Measurements from ENCODE around the gene DYNLT1. TPM values are rescaled to one million over a fixed set of nuclear protein-coding genes. Genes with fewer than 3 reads are reported as not detected.
"Not testable (repeated sequence)": the region's sequence is repeated elsewhere in the genome, so short reads cannot be mapped to it uniquely, and the experiment has no call there.

DYNLT1 gene
- total and polyA plus RNA-seq, 2 experiments from 2014 or later, result 82.6 to 219 TPM

- no peaks in the 10 kb centered on the region for H3K79me2 ChIP-seq
- H3K27me3 ChIP-seq, result no peaks in the 10 kb centered on the region
- no peak overlapping the region for H3K4me3 ChIP-seq
- H4K20me1 ChIP-seq (ENCODE audit: insufficient read depth, poor library complexity, severe bottlenecking), result no peaks in the 10 kb centered on the region
- no peaks in the 10 kb centered on the region for H3K36me3 ChIP-seq (replicated peaks; ENCODE audit: insufficient read depth, low read depth)
- H3K4me2 ChIP-seq, result no peak overlapping the region
- no peak overlapping the region for H3K27ac ChIP-seq
- no peaks in the 10 kb centered on the region for H3K9me3 ChIP-seq (ENCODE audit: low read depth)
- no peak overlapping the region for H2AFZ ChIP-seq
- H3K9me2 ChIP-seq (replicated peaks; ENCODE audit: insufficient read depth), result no peaks in the 10 kb centered on the region
- no peak for DNase-seq (ENCODE audit: low spot score)
- no peak for TF ChIP-seq EZH2 (IDR thresholded peaks at IDR 0.05; ENCODE audit: borderline replicate concordance)
- TF ChIP-seq EZH2phosphoT487 (IDR thresholded peaks at IDR 0.05; ENCODE audit: low read depth, severe bottlenecking, unreplicated experiment), result no peak
- H3K4me1 ChIP-seq (ENCODE audit: insufficient read depth), result no peaks in the 10 kb centered on the region
- WGBS (ENCODE audit: low lambda C conversion rate, missing lambda C conversion rate), result 97% methylated on average over 5 of the region's 5 CpGs
Observed at GRCh38 chr6:158684311-158684710, 39.8 kb upstream of the DYNLT1 start.

- H3K4me2 ChIP-seq, result no peak overlapping the region
- TF ChIP-seq CTCF (IDR thresholded peaks at IDR 0.05; ENCODE audit: poor library complexity), result no peak
- TF ChIP-seq EZH2 (IDR thresholded peaks at IDR 0.05; ENCODE audit: borderline replicate concordance), result no peak
- TF ChIP-seq EZH2phosphoT487 (IDR thresholded peaks at IDR 0.05; ENCODE audit: low read depth, severe bottlenecking, unreplicated experiment), result no peak
- H3K4me1 ChIP-seq (ENCODE audit: insufficient read depth), result no peaks in the 10 kb centered on the region
- H4K20me1 ChIP-seq (ENCODE audit: insufficient read depth, poor library complexity, severe bottlenecking), result no peaks in the 10 kb centered on the region
- H3K27ac ChIP-seq, result no peak overlapping the region
- WGBS (ENCODE audit: low lambda C conversion rate, missing lambda C conversion rate), result 92% methylated on average over 6 of the region's 6 CpGs
- no peak for DNase-seq (ENCODE audit: low spot score)
- H3K36me3 ChIP-seq (replicated peaks; ENCODE audit: insufficient read depth, low read depth), result no peaks in the 10 kb centered on the region
- no peak overlapping the region for H2AFZ ChIP-seq
- no peaks in the 10 kb centered on the region for H3K9me3 ChIP-seq (ENCODE audit: low read depth)
- no peaks in the 10 kb centered on the region for H3K27me3 ChIP-seq
- H3K79me2 ChIP-seq, result no peaks in the 10 kb centered on the region
- no peaks in the 10 kb centered on the region for H3K9me2 ChIP-seq (replicated peaks; ENCODE audit: insufficient read depth)
- no peak overlapping the region for H3K4me3 ChIP-seq
Observed at GRCh38 chr6:158680481-158680880, 35.9 kb upstream of the DYNLT1 start.

GRCh38 chr6:158680015-158680414 lies 35.5 kb upstream of the DYNLT1 start:
- 80% methylated on average over 2 of the region's 2 CpGs for WGBS (ENCODE audit: low lambda C conversion rate, missing lambda C conversion rate)
- Histone ChIP-seq H2AFZ (no peak overlapping the region), H3K9me3 (ENCODE audit: low read depth) (no peaks in the 10 kb centered on the region), H3K36me3 (replicated peaks; ENCODE audit: insufficient read depth, low read depth) (no peaks in the 10 kb centered on the region), H3K4me3 (no peak overlapping the region), H3K79me2 (no peaks in the 10 kb centered on the region), H3K9me2 (replicated peaks; ENCODE audit: insufficient read depth) (no peaks in the 10 kb centered on the region), H3K4me2 (no peak overlapping the region), H3K4me1 (ENCODE audit: insufficient read depth) (no peaks in the 10 kb centered on the region), H3K27ac (no peak overlapping the region), H4K20me1 (ENCODE audit: insufficient read depth, poor library complexity, severe bottlenecking) (no peaks in the 10 kb centered on the region), H3K27me3 (no peaks in the 10 kb centered on the region)
- DNase-seq (ENCODE audit: low spot score), result no peak
- TF ChIP-seq EZH2 (IDR thresholded peaks at IDR 0.05; ENCODE audit: borderline replicate concordance), result no peak
- TF ChIP-seq EZH2phosphoT487 (IDR thresholded peaks at IDR 0.05; ENCODE audit: low read depth, severe bottlenecking, unreplicated experiment), result no peak
- TF ChIP-seq CTCF (IDR thresholded peaks at IDR 0.05; ENCODE audit: poor library complexity), result no peak

- H3K36me3 ChIP-seq (replicated peaks; ENCODE audit: insufficient read depth, low read depth), result no peaks in the 10 kb centered on the region
- 88% methylated on average over 11 of the region's 11 CpGs for WGBS (ENCODE audit: low lambda C conversion rate, missing lambda C conversion rate)
- no peaks in the 10 kb centered on the region for H4K20me1 ChIP-seq (ENCODE audit: insufficient read depth, poor library complexity, severe bottlenecking)
- H2AFZ ChIP-seq, result no peak overlapping the region
- no peak overlapping the region for H3K27ac ChIP-seq
- no peak for DNase-seq (ENCODE audit: low spot score)
- H3K4me2 ChIP-seq, result no peak overlapping the region
- TF ChIP-seq EZH2phosphoT487 (IDR thresholded peaks at IDR 0.05; ENCODE audit: low read depth, severe bottlenecking, unreplicated experiment), result no peak
- TF ChIP-seq EZH2 (IDR thresholded peaks at IDR 0.05; ENCODE audit: borderline replicate concordance), result no peak
- TF ChIP-seq CTCF (IDR thresholded peaks at IDR 0.05; ENCODE audit: poor library complexity), result no peak
- H3K9me2 ChIP-seq (replicated peaks; ENCODE audit: insufficient read depth), result no peaks in the 10 kb centered on the region
- H3K4me1 ChIP-seq (ENCODE audit: insufficient read depth), result no peaks in the 10 kb centered on the region
- no peaks in the 10 kb centered on the region for H3K79me2 ChIP-seq
- no peaks in the 10 kb centered on the region for H3K27me3 ChIP-seq
- H3K4me3 ChIP-seq, result no peak overlapping the region
- H3K9me3 ChIP-seq (ENCODE audit: low read depth), result no peaks in the 10 kb centered on the region
Observed at GRCh38 chr6:158677906-158678578, 33.5 kb upstream of the DYNLT1 start.

- H3K36me3 ChIP-seq (replicated peaks; ENCODE audit: insufficient read depth, low read depth); H4K20me1 ChIP-seq (ENCODE audit: insufficient read depth, poor library complexity, severe bottlenecking); DNase-seq (ENCODE audit: low spot score); H3K27me3 ChIP-seq; H3K4me1 ChIP-seq (ENCODE audit: insufficient read depth); H3K9me2 ChIP-seq (replicated peaks; ENCODE audit: insufficient read depth); H3K9me3 ChIP-seq (ENCODE audit: low read depth); H3K4me3 ChIP-seq; H2AFZ ChIP-seq; H3K79me2 ChIP-seq; H3K27ac ChIP-seq; H3K4me2 ChIP-seq: not testable (repeated sequence)
- WGBS (ENCODE audit: low lambda C conversion rate, missing lambda C conversion rate), result 92% methylated on average over 3 of the region's 3 CpGs
Observed at GRCh38 chr6:158677094-158677493, 32.6 kb upstream of the DYNLT1 start.
